AG09309 (cell line): ENCODE results near the gene RAD1.

Experiments used
- DNase-seq: peaks from one replicate; pipeline ENCODE4 v3.0.0-alpha.2; 2010; ENCODE audit warnings: low read depth
- H3K4me3 ChIP-seq: 2 replicates; pipeline ENCODE4 v1.5.1; 2011; ENCODE audit warnings: mild to moderate bottlenecking, low read depth, low read length, moderate library complexity; ENCODE audit not compliant: control insufficient read depth
- TF ChIP-seq, protein P1 (sequence below): IDR thresholded peaks from 2 replicates; pipeline ENCODE4 v1.5.1; 2011; ENCODE audit warnings: mild to moderate bottlenecking, low read depth, low read length, inconsistent platforms; ENCODE audit not compliant: insufficient read depth, control insufficient read depth; ENCODE audit errors: missing control alignments

Gene RAD1

DNA sequence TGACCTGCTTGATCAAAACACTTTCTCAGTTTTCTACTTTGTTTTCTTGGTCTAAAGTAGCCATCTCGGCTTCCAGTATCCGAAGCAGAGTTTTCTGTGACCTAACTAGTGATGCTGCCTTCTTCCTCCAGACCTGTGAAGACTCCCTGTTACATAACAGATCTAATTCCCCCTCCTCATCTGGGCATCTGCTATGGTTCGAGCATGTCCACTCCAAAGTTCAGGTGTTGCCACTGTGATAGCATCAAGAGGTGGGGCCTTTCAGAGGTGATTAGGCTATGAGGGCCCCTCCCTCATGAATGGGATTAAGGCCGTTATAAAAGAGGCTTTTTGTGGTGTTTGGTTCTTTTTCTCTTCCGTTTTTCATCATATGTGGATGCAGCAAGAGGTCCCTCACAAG is 56.1 kb downstream of the RAD1 start:
- TF ChIP-seq, protein P1, sequence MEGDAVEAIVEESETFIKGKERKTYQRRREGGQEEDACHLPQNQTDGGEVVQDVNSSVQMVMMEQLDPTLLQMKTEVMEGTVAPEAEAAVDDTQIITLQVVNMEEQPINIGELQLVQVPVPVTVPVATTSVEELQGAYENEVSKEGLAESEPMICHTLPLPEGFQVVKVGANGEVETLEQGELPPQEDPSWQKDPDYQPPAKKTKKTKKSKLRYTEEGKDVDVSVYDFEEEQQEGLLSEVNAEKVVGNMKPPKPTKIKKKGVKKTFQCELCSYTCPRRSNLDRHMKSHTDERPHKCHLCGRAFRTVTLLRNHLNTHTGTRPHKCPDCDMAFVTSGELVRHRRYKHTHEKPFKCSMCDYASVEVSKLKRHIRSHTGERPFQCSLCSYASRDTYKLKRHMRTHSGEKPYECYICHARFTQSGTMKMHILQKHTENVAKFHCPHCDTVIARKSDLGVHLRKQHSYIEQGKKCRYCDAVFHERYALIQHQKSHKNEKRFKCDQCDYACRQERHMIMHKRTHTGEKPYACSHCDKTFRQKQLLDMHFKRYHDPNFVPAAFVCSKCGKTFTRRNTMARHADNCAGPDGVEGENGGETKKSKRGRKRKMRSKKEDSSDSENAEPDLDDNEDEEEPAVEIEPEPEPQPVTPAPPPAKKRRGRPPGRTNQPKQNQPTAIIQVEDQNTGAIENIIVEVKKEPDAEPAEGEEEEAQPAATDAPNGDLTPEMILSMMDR = no peak
- DNase-seq = no peak
- no peak overlapping the region for H3K4me3 ChIP-seq

DNA sequence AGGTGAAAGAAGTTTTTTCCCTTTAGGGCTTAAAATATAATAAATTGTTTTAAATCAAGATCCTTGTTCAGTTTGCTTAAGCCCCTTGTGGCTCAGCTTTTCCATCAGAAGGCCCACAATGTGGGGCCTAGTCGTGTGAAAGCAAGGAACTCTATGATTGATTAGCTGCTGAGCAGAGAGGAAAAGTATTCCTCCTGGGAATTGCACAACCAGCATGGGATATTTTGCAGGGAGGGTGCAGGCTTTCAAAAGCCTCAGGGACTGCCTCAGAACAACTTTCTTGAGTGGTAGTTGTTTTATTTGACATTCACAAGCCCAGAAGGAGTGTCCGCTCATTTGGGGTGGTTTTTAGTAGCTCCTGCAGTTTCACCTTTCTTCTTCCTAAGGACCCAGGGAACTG is 56.5 kb downstream of the RAD1 start:
- TF ChIP-seq, protein P1 = no peak
- no peak for DNase-seq
- H3K4me3 ChIP-seq = no peak overlapping the region

DNA sequence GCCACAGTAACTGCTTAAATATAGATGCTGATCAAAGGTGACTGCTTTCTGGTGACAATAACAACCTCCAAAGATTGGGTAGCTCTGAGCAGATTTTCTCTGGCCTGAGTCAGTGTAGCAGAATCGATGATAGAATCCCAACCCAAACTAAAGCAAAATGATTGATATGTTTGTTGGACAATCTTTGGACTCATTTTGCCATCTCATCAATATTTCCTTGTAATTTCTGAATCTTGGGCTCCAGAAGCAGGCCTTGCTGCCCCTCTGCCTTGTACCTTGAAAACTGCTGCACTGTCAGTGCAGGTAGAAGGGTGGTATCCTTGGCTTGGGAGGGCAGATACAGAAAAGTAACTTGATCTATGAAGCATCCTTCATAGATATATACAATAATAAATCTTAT is 57.4 kb downstream of the RAD1 start:
- TF ChIP-seq, protein P1 = no peak
- DNase-seq = no peak
- no peak overlapping the region for H3K4me3 ChIP-seq

DNA sequence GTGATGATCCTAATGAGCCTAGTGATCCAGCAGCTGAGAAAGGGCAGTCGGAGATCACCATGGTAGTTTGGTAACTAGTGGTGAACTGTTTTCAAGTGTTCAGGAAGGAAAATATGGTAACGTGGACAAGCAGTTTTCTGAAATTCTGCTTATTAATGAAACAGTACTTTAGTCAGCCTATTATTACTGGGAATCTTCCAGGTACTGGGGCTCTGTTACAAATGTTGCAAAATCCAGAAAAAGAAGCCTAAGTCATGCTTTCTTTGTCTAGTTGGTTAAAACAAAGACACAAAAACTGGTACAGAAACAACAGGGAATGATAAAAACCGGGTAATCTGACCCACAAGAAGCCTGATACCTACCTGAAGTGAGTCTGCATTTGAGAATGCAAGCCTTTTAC is 58.1 kb downstream of the RAD1 start:
- H3K4me3 ChIP-seq = no peak overlapping the region
- TF ChIP-seq, protein P1 = no peak

More for the DNA sequence above, 58.1 kb downstream of the RAD1 start:
- no peak for DNase-seq
